HG02759 (cell line): ENCODE data around the gene CACNA1I.

Source experiments
- ATAC-seq: cut with Tn5 transposase; IDR thresholded peaks from one replicate; pipeline ENCODE4 v1.9.1; 2021; ENCODE audit warnings: mild to moderate bottlenecking, moderate library complexity; ENCODE audit not compliant: unreplicated experiment

CACNA1I gene

GRCh38 chr22:39595622-39596172, 25.1 kb downstream of the CACNA1I start:
- no peak for ATAC-seq

- no peak for ATAC-seq
Measured at GRCh38 chr22:39596601-39597000, 26.0 kb downstream of the CACNA1I start.

- no peak for ATAC-seq
Measured at GRCh38 chr22:39597236-39597869, 26.8 kb downstream of the CACNA1I start.

- no peak for ATAC-seq
Measured at GRCh38 chr22:39598017-39598965, 27.7 kb downstream of the CACNA1I start.

- ATAC-seq, result no peak
Measured at GRCh38 chr22:39600491-39601179, 30.1 kb downstream of the CACNA1I start.

GRCh38 chr22:39601180-39601535, 30.6 kb downstream of the CACNA1I start:
- no peak for ATAC-seq

- no peak for ATAC-seq
Measured at GRCh38 chr22:39603345-39603744, 32.8 kb downstream of the CACNA1I start.

- no peak for ATAC-seq
Measured at GRCh38 chr22:39610246-39610645, 39.7 kb downstream of the CACNA1I start.

GRCh38 chr22:39610766-39611165, 40.2 kb downstream of the CACNA1I start:
- no peak for ATAC-seq

GRCh38 chr22:39611360-39611759, 40.8 kb downstream of the CACNA1I start:
- no peak for ATAC-seq

GRCh38 chr22:39612811-39613548, 42.4 kb downstream of the CACNA1I start:
- no peak for ATAC-seq

- ATAC-seq, result no peak
Measured at GRCh38 chr22:39613549-39613921, 43.0 kb downstream of the CACNA1I start.

GRCh38 chr22:39614442-39614841, 43.9 kb downstream of the CACNA1I start:
- ATAC-seq, result no peak

GRCh38 chr22:39616051-39616450, 45.5 kb downstream of the CACNA1I start:
- no peak for ATAC-seq

GRCh38 chr22:39616781-39617180, 46.2 kb downstream of the CACNA1I start:
- no peak for ATAC-seq

- ATAC-seq, result no peak
Measured at GRCh38 chr22:39617342-39617741, 46.8 kb downstream of the CACNA1I start.

GRCh38 chr22:39617970-39618757, 47.6 kb downstream of the CACNA1I start:
- ATAC-seq, result no peak

GRCh38 chr22:39618996-39619530, 48.5 kb downstream of the CACNA1I start:
- no peak for ATAC-seq

GRCh38 chr22:39620924-39621690, 50.6 kb downstream of the CACNA1I start:
- ATAC-seq, result no peak
